B cell (primary cell): Measurements from ENCODE around the gene ZNF646. TPM values are rescaled to one million over a fixed set of nuclear protein-coding genes. Genes with fewer than 3 reads are reported as not detected.

Source experiments
- ATAC-seq: fragments of 200-7000 bp; cut with Tn5 transposase; one replicate; pipeline ENCODE4 v1.10.0; 2021; ENCODE audit warnings: low read depth, mild to moderate bottlenecking, moderate number of reproducible peaks, moderate library complexity
- CTCF ChIA-PET: fragments of 350-600 bp; sonication (Branson Sonifier 250); formaldehyde crosslinking; loops from one replicate; lab custom pipeline; 2021; ENCODE audit warnings: antibody characterized with exemption, inconsistent platforms; lab: Charles Lee
- POLR2A ChIA-PET: fragments of 350-600 bp; sonication (Branson Sonifier 250); formaldehyde crosslinking; loops from one replicate; lab custom pipeline; 2021; ENCODE audit warnings: antibody characterized with exemption; lab: Charles Lee
- DNase-seq: peaks from one replicate; pipeline ENCODE4 v3.0.0; 2013
- H2AFZ ChIP-seq: 2 replicates; pipeline ENCODE4 v1.6.1; 2012; ENCODE audit warnings: mild to moderate bottlenecking, low read depth, low read length; ENCODE audit not compliant: insufficient read depth, poor library complexity, severe bottlenecking
- H3K27ac ChIP-seq, 2 donors: 1 replicate in 1 of 2; 2 replicates in 1 of 2; pipeline ENCODE4 v1.5.1; 2012 to 2013; ENCODE audit warnings: low read length in 2 of 2, mild to moderate bottlenecking in 2 of 2, moderate library complexity in 1 of 2
- H3K27me3 ChIP-seq, 4 experiments: fragments of 200-600 bp in 1 of 4; sonication (generic) in 1 of 4; replicated peaks in 1 of 4; 1 replicate in 2 of 4; 2 replicates in 2 of 4; pipeline versions ENCODE4 v1.6.1 to v1.7.0; 2013 to 2016; ENCODE audit warnings: low read length in 3 of 4, mild to moderate bottlenecking in 2 of 4, mixed read lengths in 1 of 4, moderate library complexity in 1 of 4; ENCODE audit not compliant: insufficient read depth in 4 of 4, control insufficient read depth in 3 of 4; ENCODE audit errors: control extremely low read depth in 1 of 4
- H3K36me3 ChIP-seq, 2 experiments: replicated peaks in 1 of 2; 1 replicate in 1 of 2; 2 replicates in 1 of 2; pipeline versions ENCODE4 v1.6.1 to v1.7.1; 2013; ENCODE audit warnings: low read length in 1 of 2; ENCODE audit not compliant: insufficient read depth in 2 of 2, control insufficient read depth in 1 of 2; ENCODE audit errors: control extremely low read depth in 1 of 2, extremely low read depth in 1 of 2
- H3K4me1 ChIP-seq, 2 donors: fragments of 200-600 bp in 1 of 2; sonication (generic) in 1 of 2; 1 replicate in 1 of 2; 2 replicates in 1 of 2; pipeline versions ENCODE4 v1.5.1 to v1.6.1; 2013 to 2017; ENCODE audit warnings: low read length in 2 of 2; ENCODE audit not compliant: control insufficient read depth in 2 of 2, insufficient read depth in 2 of 2
- H3K4me2 ChIP-seq: replicated peaks from 2 replicates; pipeline ENCODE3; 2012; ENCODE audit warnings: mild to moderate bottlenecking, low read depth, low read length; ENCODE audit not compliant: poor library complexity, severe bottlenecking
- H3K4me3 ChIP-seq, 5 experiments: fragments of 200-600 bp in 1 of 5; sonication (generic) in 1 of 5; 1 replicate in 3 of 5; 2 replicates in 2 of 5; pipeline versions ENCODE4 v1.5.1 to v1.7.0; 2011 to 2016; ENCODE audit warnings: low read length in 4 of 5, mild to moderate bottlenecking in 4 of 5, low read depth in 2 of 5, control low read depth in 1 of 5, moderate library complexity in 1 of 5; ENCODE audit not compliant: insufficient read depth in 1 of 5; ENCODE audit errors: control extremely low read depth in 1 of 5, extremely low read depth in 1 of 5
- H3K79me2 ChIP-seq: fragments of 200-600 bp; sonication (generic); one replicate; pipeline ENCODE4 v1.6.0; 2016; ENCODE audit warnings: low read length; ENCODE audit not compliant: control insufficient read depth, insufficient read depth
- H3K9ac ChIP-seq: fragments of 200-600 bp; sonication (generic); 2 replicates; pipeline ENCODE4 v1.6.1; 2017; ENCODE audit warnings: mild to moderate bottlenecking, low read length, moderate library complexity
- H3K9me3 ChIP-seq, 3 donors: one replicate each; pipeline versions ENCODE4 v1.6.1 to v1.7.1; 2013; ENCODE audit warnings: low read length in 2 of 3; ENCODE audit not compliant: control insufficient read depth in 2 of 3, insufficient read depth in 1 of 3; ENCODE audit errors: control extremely low read depth in 1 of 3
- H4K20me1 ChIP-seq: 2 replicates; pipeline ENCODE4 v1.6.0; 2012; ENCODE audit warnings: mild to moderate bottlenecking, low read length; ENCODE audit not compliant: insufficient read depth, control insufficient read depth, poor library complexity, severe bottlenecking
- H3K27ac Mint-ChIP-seq: one replicate; pipeline ENCODE4 v1.8.0; 2021; ENCODE audit warnings: mixed read lengths
- H3K27me3 Mint-ChIP-seq: one replicate; pipeline ENCODE4 v1.8.0; 2021; ENCODE audit warnings: mixed read lengths
- H3K4me1 Mint-ChIP-seq: one replicate; pipeline ENCODE4 v1.8.0; 2021; ENCODE audit warnings: mixed read lengths
- H3K4me3 Mint-ChIP-seq: one replicate; pipeline ENCODE4 v1.8.0; 2021; ENCODE audit warnings: mixed read lengths
- H3K9me3 Mint-ChIP-seq: one replicate; pipeline ENCODE4 v1.8.0; 2022; ENCODE audit warnings: mixed read lengths; ENCODE audit not compliant: insufficient read depth
- CTCF ChIP-seq: fragments of 200-600 bp; IDR thresholded peaks from one replicate; pipeline ENCODE4 v1.8.0; 2022; ENCODE audit warnings: antibody characterized with exemption, mild to moderate bottlenecking
- EZH2 ChIP-seq: IDR thresholded peaks from 2 replicates; pipeline ENCODE4 v1.6.1; 2012; ENCODE audit warnings: borderline replicate concordance, low read depth, mild to moderate bottlenecking, moderate library complexity, low read length; ENCODE audit not compliant: insufficient read depth, poor library complexity, severe bottlenecking
- WGBS: methylation state at CpG from one replicate; pipeline ENCODE4 v1.1.5; 2013; ENCODE audit warnings: missing lambda C conversion rate; ENCODE audit not compliant: insufficient coverage; 5-methylcytosine and 5-hydroxymethylcytosine counted together
- intact Hi-C: fragments of 100-400 bp; cut with micrococcal nuclease; formaldehyde crosslinking; loops from one replicate; pipeline ENCODE4 v1.10.0; 2022
- polyA plus RNA-seq: library from polyadenylated mRNA; depleted of rRNA; stranded (reverse); fragments of >200 nt; gene quantifications from 2 replicates; pipeline ENCODE4 v1.2.3, GENCODE V29; 2012
- total RNA-seq, 2 donors: library from RNA; stranded (reverse); fragments of 120-200 nt in 1 of 2; gene quantifications; 1 replicate in 1 of 2; 2 replicates in 1 of 2; pipeline versions ENCODE4 v1.2.3 to v1.2.4, GENCODE V29; 2013 to 2022

ZNF646 gene
- total and polyA plus RNA-seq, 2 donors (not counting 1 experiment from before 2014, with no cell fraction given): 14.7 to 45.9 TPM

- no peak overlapping the region for H3K9ac ChIP-seq
- H3K27me3 ChIP-seq: no peaks in the 10 kb centered on the region
- no peaks in the 10 kb centered on the region for H3K9me3 ChIP-seq
- no peaks in the 10 kb centered on the region for H3K9me3 Mint-ChIP-seq
- DNase-seq: no peak
- TF ChIP-seq CTCF: no peak
- TF ChIP-seq EZH2: no peak
- peaks cover 58% of the 10 kb centered on the region for H4K20me1 ChIP-seq
- ChIA-PET POLR2A (no interaction called here), CTCF (no interaction called here)
- no peak overlapping the region for H3K4me3 ChIP-seq
- intact Hi-C loops: no loop called here
- peaks cover 9% of the 10 kb centered on the region for H3K4me1 Mint-ChIP-seq
- no peaks in the 10 kb centered on the region for H3K27me3 Mint-ChIP-seq
- no peak for ATAC-seq
- H3K4me3 Mint-ChIP-seq: no peak overlapping the region
- peaks cover 0 to 47% of the 10 kb centered on the region in 2 experiments for H3K36me3 ChIP-seq
- peaks cover 52% of the 10 kb centered on the region for H3K79me2 ChIP-seq
- WGBS: 100% methylated on average over 3 of the region's 5 CpGs
- no peak overlapping the region for H2AFZ ChIP-seq
- no peak overlapping the region for H3K27ac ChIP-seq
- H3K27ac Mint-ChIP-seq: no peak overlapping the region
- no peak overlapping the region for H3K4me2 ChIP-seq
- H3K4me1 ChIP-seq: peaks cover 0 to 4% of the 10 kb centered on the region in 2 donors
These were observed 9.3 kb downstream of the ZNF646 start for GRCh38 chr16:31083556-31083955.

GRCh38 chr16:31083981-31084380 lies 9.8 kb downstream of the ZNF646 start:
- Histone ChIP-seq H3K4me2 (no peak overlapping the region), H3K79me2 (peaks cover 52% of the 10 kb centered on the region), H3K27ac (no peak overlapping the region), H4K20me1 (peaks cover 54% of the 10 kb centered on the region), H3K27me3 (no peaks in the 10 kb centered on the region), H3K36me3 (peaks cover 0 to 42% of the 10 kb centered on the region in 2 experiments), H3K4me1 (peaks cover 0 to 4% of the 10 kb centered on the region in 2 donors), H3K9ac (no peak overlapping the region), H3K4me3 (no peak overlapping the region), H2AFZ (no peak overlapping the region), H3K9me3 (no peaks in the 10 kb centered on the region)
- TF ChIP-seq CTCF: no peak
- no peak for TF ChIP-seq EZH2
- H3K4me3 Mint-ChIP-seq: no peak overlapping the region
- ATAC-seq (no peak), DNase-seq (no peak)
- POLR2A ChIA-PET: interaction anchor here (0.9 kb wide), 1 partner anchor 10 kb away, joined by 3 read pairs; the partner anchor contains the start of genes ZNF646 and ZNF668
- WGBS: 98% methylated on average over 13 of the region's 13 CpGs
- H3K27ac Mint-ChIP-seq: no peak overlapping the region
- intact Hi-C loops: no loop called here
- H3K4me1 Mint-ChIP-seq: peaks cover 9% of the 10 kb centered on the region
- CTCF ChIA-PET: interaction anchor here (0.6 kb wide), 1 partner anchor 18 kb away, joined by 3 read pairs; no protein-coding TSS in a partner anchor
- H3K27me3 Mint-ChIP-seq: no peaks in the 10 kb centered on the region
- no peaks in the 10 kb centered on the region for H3K9me3 Mint-ChIP-seq
